ENCODE data around the gene FAM124A. TPM values are rescaled to one million over a fixed set of nuclear protein-coding genes. Genes with fewer than 3 reads are reported as not detected.

FAM124A gene
- total and polyA plus RNA-seq, 2 of the 8 experiments (the other 6 are each of a cell fraction or from before 2014, with no cell fraction given) = 40.7 to 49.9 TPM

GRCh38 chr13:51240958-51241357 lies 18.8 kb downstream of the FAM124A start:
- no peak overlapping the region for H3K4me2 ChIP-seq (ENCODE audit: insufficient read depth in 1 of 2, low read depth in 2 of 2, low read length in 2 of 2)
- no peak overlapping the region for H2BK12ac ChIP-seq (ENCODE audit: low read depth, low read length)
- H3K56ac ChIP-seq (replicated peaks; ENCODE audit: insufficient read length, low read depth, low read length) = no peak overlapping the region
- DNase-seq (ENCODE audit: low read depth in 1 of 2, low spot score in 2 of 2) (no peak), FAIRE-seq (no peak)
- peaks cover 0 to 42% of the 10 kb centered on the region in 2 experiments; a peak in 2 of 4 replicates for H3K79me2 ChIP-seq (ENCODE audit: control insufficient read depth in 1 of 2, insufficient read depth in 2 of 2, low read length in 2 of 2)
- no peak overlapping the region for H4K8ac ChIP-seq (ENCODE audit: extremely low read depth, insufficient read depth, low read length)
- H3K4me3 ChIP-seq (ENCODE audit: extremely low read depth in 1 of 4, insufficient read depth in 2 of 4, low read depth in 3 of 4, low read length in 4 of 4) = no peak overlapping the region
- H3K18ac ChIP-seq (ENCODE audit: extremely low read depth, low read length) = no peak overlapping the region
- H4K20me1 ChIP-seq (replicated peaks in 1 of 2; ENCODE audit: control insufficient read depth in 1 of 2, insufficient read depth in 2 of 2, low read length in 2 of 2) = no peaks in the 10 kb centered on the region
- H3K36me3 ChIP-seq (ENCODE audit: control insufficient read depth in 2 of 4, insufficient read depth in 4 of 4, low read length in 3 of 4) = peaks cover 0 to 22% (median 11%) of the 10 kb centered on the region in 4 experiments; a peak in 5 of 8 replicates
- H3K27ac ChIP-seq (ENCODE audit: low read depth, low read length) = no peak overlapping the region
- H2BK20ac ChIP-seq (ENCODE audit: low read length) = no peak overlapping the region
- no peak overlapping the region for H3K14ac ChIP-seq (ENCODE audit: insufficient read length)
- H4K5ac ChIP-seq (ENCODE audit: insufficient read length, low read depth, low read length) = no peak overlapping the region
- ChIA-PET POLR2A (ENCODE audit: partially characterized antibody) (interaction anchor here (0.6 to 8.3 kb wide), 9 partner anchors 8 to 88 kb away, joined by 3 to 110 read pairs (median 3); no protein-coding TSS in a partner anchor), CTCF (ENCODE audit: partially characterized antibody) (interaction anchor here (0.7 to 2.2 kb wide), 5 partner anchors 9 to 115 kb away, joined by 3 to 8 read pairs (median 6); no protein-coding TSS in a partner anchor)
- no peak overlapping the region for H2BK120ac ChIP-seq (replicated peaks; ENCODE audit: low read depth, low read length)
- no peak overlapping the region for H2BK5ac ChIP-seq (ENCODE audit: low read depth, low read length)
- no peak overlapping the region for H3K9ac ChIP-seq (replicated peaks in 1 of 4; ENCODE audit: extremely low read depth in 1 of 4, low read depth in 3 of 4, low read length in 3 of 4)
- 87% methylated on average over 3 of the region's 3 CpGs; no CpG with 5 or more reads in 1 of the 2 experiments for WGBS, 2 experiments (ENCODE audit: extremely low coverage in 1 of 2, insufficient coverage in 1 of 2, insufficient read length in 1 of 2, insufficient replicate concordance in 2 of 2, low coverage in 1 of 2, low lambda C conversion rate in 2 of 2, missing lambda C conversion rate in 1 of 2)
- H3K4ac ChIP-seq (replicated peaks; ENCODE audit: insufficient read length, low read depth, low read length) = no peak overlapping the region
- H2BK15ac ChIP-seq (ENCODE audit: low read length) = no peak overlapping the region
- H3K23ac ChIP-seq (ENCODE audit: insufficient read length) = no peak overlapping the region
- peaks cover 19 to 31% (median 26%) of the 10 kb centered on the region in 4 experiments for H3K4me1 ChIP-seq (replicated peaks in 1 of 4; ENCODE audit: control insufficient read depth in 3 of 4, insufficient read depth in 4 of 4, low read length in 3 of 4)
- no peaks in the 10 kb centered on the region for H3K23me2 ChIP-seq (ENCODE audit: low read depth, low read length)
- peaks cover 6% of the 10 kb centered on the region for H3K79me1 ChIP-seq (ENCODE audit: low read depth, low read length)
- H3K27me3 ChIP-seq (replicated peaks in 1 of 4; ENCODE audit: control insufficient read depth in 3 of 4, extremely low read depth in 1 of 4, insufficient read depth in 3 of 4, low read length in 3 of 4) = no peaks in the 10 kb centered on the region
- H2AK5ac ChIP-seq (ENCODE audit: low read depth, low read length) = peak overlapping the region; percentile 59; the same call in 1 of the 2 replicates
- H4K91ac ChIP-seq (replicated peaks; ENCODE audit: insufficient read length, low read length) = no peak overlapping the region
- no peaks in the 10 kb centered on the region for H3K9me3 ChIP-seq (ENCODE audit: insufficient read depth in 2 of 2, low read depth in 1 of 2, low read length in 1 of 2)
- H2AFZ ChIP-seq (ENCODE audit: low read length) = no peak overlapping the region
- TF ChIP-seq NRF1 (IDR thresholded peaks at IDR 0.05; ENCODE audit: low read depth, low read length) (no peak), POU5F1 (IDR thresholded peaks at IDR 0.05; ENCODE audit: low read depth, low read length) (no peak), HDAC2 (IDR thresholded peaks at IDR 0.05; ENCODE audit: borderline replicate concordance in 1 of 2, low read depth in 2 of 2, low read length in 2 of 2) (no peak), RFX5 (IDR thresholded peaks at IDR 0.05; ENCODE audit: borderline replicate concordance, low read depth, low read length) (no peak), EP300 (IDR thresholded peaks at IDR 0.05; ENCODE audit: borderline replicate concordance in 1 of 2, low read depth in 2 of 2, low read length in 2 of 2) (no peak)

Data from H1 (cell line).